Mucosa of rectum (tissue), 2 donors: ENCODE measurements around the gene MESP2.

Source experiments
- H3K27ac ChIP-seq, 2 donors: one replicate each; pipeline ENCODE4 v1.7.0; 2013; ENCODE audit warnings: inconsistent platforms in 2 of 2, low read depth in 2 of 2, low read length in 2 of 2
- H3K27me3 ChIP-seq, 2 donors: one replicate each; pipeline ENCODE4 v1.7.0; 2013; ENCODE audit warnings: low read length in 2 of 2; ENCODE audit not compliant: control insufficient read depth in 2 of 2, insufficient read depth in 2 of 2
- H3K36me3 ChIP-seq, 2 donors: one replicate each; pipeline ENCODE4 v1.7.0; 2013; ENCODE audit warnings: low read length in 2 of 2; ENCODE audit not compliant: control insufficient read depth in 2 of 2, insufficient read depth in 2 of 2
- H3K4me1 ChIP-seq, 2 donors: one replicate each; pipeline ENCODE4 v1.7.0; 2013; ENCODE audit warnings: low read length in 2 of 2, mild to moderate bottlenecking in 1 of 2; ENCODE audit not compliant: control insufficient read depth in 2 of 2, insufficient read depth in 2 of 2
- H3K4me3 ChIP-seq, 2 donors: one replicate each; pipeline ENCODE4 v1.7.0; 2013; ENCODE audit warnings: low read length in 2 of 2
- H3K9ac ChIP-seq, 2 donors: one replicate each; pipeline ENCODE4 v1.7.0; 2013; ENCODE audit warnings: low read length in 2 of 2, low read depth in 1 of 2, mild to moderate bottlenecking in 1 of 2
- H3K9me3 ChIP-seq, 2 donors: one replicate each; pipeline ENCODE4 v1.7.0; 2013; ENCODE audit warnings: low read length in 2 of 2; ENCODE audit not compliant: control insufficient read depth in 2 of 2
- donor health status: healthy.
- donor health status: Normal muscosa, but diverticular disease.

MESP2 gene

GRCh38 chr15:89813381-89814111 lies 37.4 kb downstream of the MESP2 start:
- H3K9me3 ChIP-seq = peaks cover 0 to 2% of the 10 kb centered on the region in 2 donors
- no peak overlapping the region for H3K27ac ChIP-seq
- H3K4me3 ChIP-seq = peak overlapping the region; percentile 48 to 54
- peaks cover 4 to 17% of the 10 kb centered on the region in 2 donors for H3K4me1 ChIP-seq
- peaks cover 0 to 8% of the 10 kb centered on the region in 2 donors for H3K27me3 ChIP-seq
- H3K36me3 ChIP-seq = no peaks in the 10 kb centered on the region
- H3K9ac ChIP-seq = peak overlapping the region; percentile 32 to 48

GRCh38 chr15:89814112-89814742 lies 38.1 kb downstream of the MESP2 start:
- H3K4me3 ChIP-seq = peak overlapping the region; percentile 48 to 54
- peak overlapping the region; percentile 32 to 48 for H3K9ac ChIP-seq
- H3K27me3 ChIP-seq = peaks cover 0 to 8% of the 10 kb centered on the region in 2 donors
- H3K36me3 ChIP-seq = no peaks in the 10 kb centered on the region
- no peak overlapping the region for H3K27ac ChIP-seq
- peaks cover 0 to 2% of the 10 kb centered on the region in 2 donors for H3K9me3 ChIP-seq
- peaks cover 4 to 17% of the 10 kb centered on the region in 2 donors for H3K4me1 ChIP-seq

- H3K27ac ChIP-seq = no peak overlapping the region
- peaks cover 4 to 17% of the 10 kb centered on the region in 2 donors for H3K4me1 ChIP-seq
- peaks cover 0 to 8% of the 10 kb centered on the region in 2 donors for H3K27me3 ChIP-seq
- peaks cover 0 to 2% of the 10 kb centered on the region in 2 donors for H3K9me3 ChIP-seq
- H3K4me3 ChIP-seq = no peak overlapping the region
- no peaks in the 10 kb centered on the region for H3K36me3 ChIP-seq
- H3K9ac ChIP-seq = no peak overlapping the region
These were observed 39.6 kb downstream of the MESP2 start for GRCh38 chr15:89815769-89816168.

- H3K27ac ChIP-seq = no peak overlapping the region
- H3K4me3 ChIP-seq = no peak overlapping the region
- peaks cover 0 to 5% of the 10 kb centered on the region in 2 donors for H3K4me1 ChIP-seq
- H3K36me3 ChIP-seq = no peaks in the 10 kb centered on the region
- H3K9ac ChIP-seq = no peak overlapping the region
- H3K27me3 ChIP-seq = peaks cover 0 to 10% of the 10 kb centered on the region in 2 donors
- peaks cover 0 to 2% of the 10 kb centered on the region in 2 donors for H3K9me3 ChIP-seq
These were observed 41.7 kb downstream of the MESP2 start for GRCh38 chr15:89817701-89818280.

- Histone ChIP-seq H3K36me3 (no peaks in the 10 kb centered on the region), H3K4me3 (no peak overlapping the region), H3K4me1 (peaks cover 0 to under 1% of the 10 kb centered on the region in 2 donors), H3K27me3 (peaks cover 0 to 10% of the 10 kb centered on the region in 2 donors), H3K9me3 (peaks cover 0 to 2% of the 10 kb centered on the region in 2 donors), H3K27ac (no peak overlapping the region), H3K9ac (no peak overlapping the region)
These were observed 42.2 kb downstream of the MESP2 start for GRCh38 chr15:89818287-89818686.

GRCh38 chr15:89820666-89821611 lies 44.8 kb downstream of the MESP2 start:
- Histone ChIP-seq H3K4me3 (no peak overlapping the region), H3K27ac (no peak overlapping the region)

GRCh38 chr15:89822026-89822425 lies 45.9 kb downstream of the MESP2 start:
- Histone ChIP-seq H3K27ac (no peak overlapping the region), H3K36me3 (no peaks in the 10 kb centered on the region), H3K4me3 (no peak overlapping the region), H3K9ac (no peak overlapping the region), H3K27me3 (peaks cover 0 to 2% of the 10 kb centered on the region in 2 donors), H3K4me1 (peaks cover 0 to 3% of the 10 kb centered on the region in 2 donors), H3K9me3 (no peaks in the 10 kb centered on the region)

More at GRCh38 chr15:89820666-89821611, 44.8 kb downstream of the MESP2 start:
- H3K36me3 ChIP-seq = no peaks in the 10 kb centered on the region
- H3K9ac ChIP-seq = no peak overlapping the region
- no peaks in the 10 kb centered on the region for H3K9me3 ChIP-seq
- peaks cover 0 to 3% of the 10 kb centered on the region in 2 donors for H3K4me1 ChIP-seq
- peaks cover 0 to 4% of the 10 kb centered on the region in 2 donors for H3K27me3 ChIP-seq

- Histone ChIP-seq H3K9me3 (no peaks in the 10 kb centered on the region), H3K9ac (no peak overlapping the region), H3K4me3 (no peak overlapping the region), H3K36me3 (no peaks in the 10 kb centered on the region), H3K27me3 (peaks cover 0 to 2% of the 10 kb centered on the region in 2 donors), H3K4me1 (peaks cover under 1 to 3% of the 10 kb centered on the region in 2 donors), H3K27ac (no peak overlapping the region)
These were observed 46.4 kb downstream of the MESP2 start for GRCh38 chr15:89822611-89822950.

GRCh38 chr15:89822951-89823711 lies 47.0 kb downstream of the MESP2 start:
- H3K9ac ChIP-seq = no peak overlapping the region
- peaks cover 6 to 9% of the 10 kb centered on the region in 2 donors for H3K4me1 ChIP-seq
- H3K27me3 ChIP-seq = peaks cover 0 to 2% of the 10 kb centered on the region in 2 donors
- H3K27ac ChIP-seq = no peak overlapping the region
- H3K9me3 ChIP-seq = no peaks in the 10 kb centered on the region
- no peak overlapping the region for H3K4me3 ChIP-seq
- no peaks in the 10 kb centered on the region for H3K36me3 ChIP-seq
